HEK293 (cell line): Measurements from ENCODE around the gene LRRC49.

Experiments
- CTCF ChIP-seq: fragments of 450-650 bp; formaldehyde crosslinking; IDR thresholded peaks from 2 replicates; pipeline ENCODE4 v1.5.1; 2016; ENCODE audit warnings: missing biosample characterization, missing genetic modification characterization
- FEZF1 ChIP-seq: fragments of 450-650 bp; formaldehyde crosslinking; IDR thresholded peaks from 2 replicates; pipeline ENCODE4 v1.5.1; 2016; ENCODE audit warnings: missing biosample characterization, missing genetic modification characterization
- GLIS1 ChIP-seq: fragments of 450-650 bp; formaldehyde crosslinking; IDR thresholded peaks from 2 replicates; pipeline ENCODE4 v1.5.1; 2016; ENCODE audit warnings: missing biosample characterization, missing genetic modification characterization
- KLF10 ChIP-seq: fragments of 450-650 bp; IDR thresholded peaks from 2 replicates; pipeline ENCODE4 v1.5.1; 2018; ENCODE audit warnings: missing biosample characterization, mild to moderate bottlenecking, missing genetic modification characterization
- KLF17 ChIP-seq: fragments of 450-650 bp; formaldehyde crosslinking; IDR thresholded peaks from 2 replicates; pipeline ENCODE4 v1.5.1; 2016; ENCODE audit warnings: missing biosample characterization, missing genetic modification characterization
- OSR2 ChIP-seq: fragments of 450-650 bp; formaldehyde crosslinking; IDR thresholded peaks from 2 replicates; pipeline ENCODE4 v1.5.1; 2016; ENCODE audit warnings: missing biosample characterization, missing genetic modification characterization
- PRDM1 ChIP-seq: fragments of 450-650 bp; formaldehyde crosslinking; IDR thresholded peaks from 2 replicates; pipeline ENCODE4; 2016; ENCODE audit warnings: missing biosample characterization, missing genetic modification characterization
- PRDM6 ChIP-seq: fragments of 450-650 bp; formaldehyde crosslinking; IDR thresholded peaks from 2 replicates; pipeline ENCODE4 v1.5.1; 2017; ENCODE audit warnings: missing biosample characterization, missing genetic modification characterization
- RBAK ChIP-seq: fragments of 450-650 bp; formaldehyde crosslinking; IDR thresholded peaks from 2 replicates; pipeline ENCODE4 v1.5.1; 2016; ENCODE audit warnings: missing biosample characterization, missing genetic modification characterization
- SETDB1 ChIP-seq: IDR thresholded peaks from one replicate; pipeline ENCODE4 v1.6.1; 2017; ENCODE audit warnings: mild to moderate bottlenecking, low read length, moderate library complexity, mixed read lengths; ENCODE audit not compliant: insufficient read length
- ZFHX2 ChIP-seq: fragments of 450-650 bp; formaldehyde crosslinking; conservative IDR thresholded peaks from 2 replicates; pipeline ENCODE4 v1.5.1; 2016; ENCODE audit warnings: missing biosample characterization, missing genetic modification characterization
- ZFP69B ChIP-seq: fragments of 450-650 bp; formaldehyde crosslinking; IDR thresholded peaks from 2 replicates; pipeline ENCODE4 v1.5.1; 2016; ENCODE audit warnings: missing biosample characterization, missing genetic modification characterization
- ZIC2 ChIP-seq: fragments of 450-650 bp; formaldehyde crosslinking; IDR thresholded peaks from 2 replicates; pipeline ENCODE4 v1.5.1; 2016; ENCODE audit warnings: missing biosample characterization, missing genetic modification characterization
- ZNF132 ChIP-seq: fragments of 450-650 bp; formaldehyde crosslinking; IDR thresholded peaks from 2 replicates; pipeline ENCODE4 v1.5.1; 2017; ENCODE audit warnings: missing biosample characterization, missing genetic modification characterization, borderline replicate concordance
- ZNF155 ChIP-seq: fragments of 450-650 bp; formaldehyde crosslinking; IDR thresholded peaks from 2 replicates; pipeline ENCODE4 v1.5.1; 2016; ENCODE audit warnings: missing biosample characterization, missing genetic modification characterization
- ZNF16 ChIP-seq: fragments of 450-650 bp; formaldehyde crosslinking; IDR thresholded peaks from 2 replicates; pipeline ENCODE4 v1.5.1; 2016; ENCODE audit warnings: low read depth, missing biosample characterization, missing genetic modification characterization
- ZNF2 ChIP-seq: fragments of 450-650 bp; formaldehyde crosslinking; IDR thresholded peaks from 2 replicates; pipeline ENCODE4 v1.5.1; 2016; ENCODE audit warnings: missing biosample characterization, missing genetic modification characterization
- ZNF292 ChIP-seq: fragments of 450-650 bp; formaldehyde crosslinking; IDR thresholded peaks from 2 replicates; pipeline ENCODE4 v1.5.1; 2016; ENCODE audit warnings: low read depth, missing biosample characterization, missing genetic modification characterization, borderline replicate concordance
- ZNF302 ChIP-seq: fragments of 450-650 bp; formaldehyde crosslinking; IDR thresholded peaks from 2 replicates; pipeline ENCODE4 v1.5.1; 2016; ENCODE audit warnings: missing biosample characterization, missing genetic modification characterization, low read depth
- ZNF391 ChIP-seq: fragments of 450-650 bp; formaldehyde crosslinking; IDR thresholded peaks from 2 replicates; pipeline ENCODE4 v1.5.1; 2016; ENCODE audit warnings: low read depth, missing biosample characterization, missing genetic modification characterization, borderline replicate concordance
- ZNF394 ChIP-seq: fragments of 450-650 bp; formaldehyde crosslinking; IDR thresholded peaks from 2 replicates; pipeline ENCODE4 v1.5.1; 2016; ENCODE audit warnings: missing biosample characterization, missing genetic modification characterization, mild to moderate bottlenecking, moderate library complexity, borderline replicate concordance
- ZNF48 ChIP-seq: fragments of 450-650 bp; formaldehyde crosslinking; IDR thresholded peaks from 2 replicates; pipeline ENCODE4 v1.5.1; 2016; ENCODE audit warnings: missing biosample characterization, missing genetic modification characterization
- ZNF501 ChIP-seq: fragments of 450-650 bp; formaldehyde crosslinking; IDR thresholded peaks from 2 replicates; pipeline ENCODE4 v1.5.1; 2016; ENCODE audit warnings: missing biosample characterization, missing genetic modification characterization
- ZNF623 ChIP-seq: fragments of 450-650 bp; formaldehyde crosslinking; IDR thresholded peaks from 2 replicates; pipeline ENCODE4 v1.5.1; 2016; ENCODE audit warnings: missing biosample characterization, missing genetic modification characterization
- ZNF624 ChIP-seq: fragments of 450-650 bp; formaldehyde crosslinking; IDR thresholded peaks from 2 replicates; pipeline ENCODE4 v1.5.1; 2017; ENCODE audit warnings: missing biosample characterization, missing genetic modification characterization
- ZNF677 ChIP-seq: fragments of 450-650 bp; IDR thresholded peaks from 2 replicates; pipeline ENCODE4 v1.5.0; 2018; ENCODE audit warnings: missing biosample characterization, mild to moderate bottlenecking, missing genetic modification characterization, moderate library complexity
- ZNF776 ChIP-seq: fragments of 450-650 bp; formaldehyde crosslinking; IDR thresholded peaks from 2 replicates; pipeline ENCODE4 v1.5.0; 2017; ENCODE audit warnings: missing biosample characterization, missing genetic modification characterization, borderline replicate concordance
- ZNF785 ChIP-seq: fragments of 450-650 bp; formaldehyde crosslinking; IDR thresholded peaks from 2 replicates; pipeline ENCODE4 v1.5.1; 2016; ENCODE audit warnings: missing biosample characterization, missing genetic modification characterization
- ZSCAN18 ChIP-seq: fragments of 450-650 bp; formaldehyde crosslinking; IDR thresholded peaks from 2 replicates; pipeline ENCODE4 v1.5.1; 2016; ENCODE audit warnings: missing biosample characterization, missing genetic modification characterization
- ZSCAN30 ChIP-seq: fragments of 450-650 bp; IDR thresholded peaks from 2 replicates; pipeline ENCODE4 v1.5.1; 2018; ENCODE audit warnings: missing biosample characterization, mild to moderate bottlenecking, missing genetic modification characterization, moderate library complexity
- ZXDB ChIP-seq: fragments of 450-650 bp; formaldehyde crosslinking; IDR thresholded peaks from 2 replicates; pipeline ENCODE4 v1.5.1; 2016; ENCODE audit warnings: missing biosample characterization, missing genetic modification characterization
- TF ChIP-seq, protein P1 (sequence below): fragments of 450-650 bp; formaldehyde crosslinking; IDR thresholded peaks from 2 replicates; pipeline ENCODE4 v1.5.1; 2016; ENCODE audit warnings: missing biosample characterization, missing genetic modification characterization

LRRC49 gene

GRCh38 chr15:71079208-71080044 is 186.8 kb downstream of the LRRC49 start (continued):
- TF ChIP-seq ZNF391 (tag by site-specific recombination) = no peak
- TF ChIP-seq PRDM6 = peak; percentile 84
- no peak for TF ChIP-seq ZNF2 (tag by site-specific recombination)
- no peak for TF ChIP-seq ZNF132 (tag by site-specific recombination)
- TF ChIP-seq ZNF776 (tag by site-specific recombination) = no peak
- peak; percentile 13; the same call in 1 of the 2 replicates for TF ChIP-seq ZSCAN30 (tag by site-specific recombination)
- TF ChIP-seq ZNF155 = no peak
- TF ChIP-seq ZNF623 (tag by site-specific recombination) = no peak
- TF ChIP-seq ZNF48 = no peak
- TF ChIP-seq ZFHX2 (tag by site-specific recombination) = peak; percentile 55
- peak; percentile 91 for TF ChIP-seq FEZF1 (tag by site-specific recombination)
- no peak for TF ChIP-seq ZNF785 (tag by site-specific recombination)
- no peak for TF ChIP-seq SETDB1
- TF ChIP-seq GLIS1 (tag by site-specific recombination) = peak; percentile 78
- TF ChIP-seq PRDM1 (tag by site-specific recombination) = no peak
- TF ChIP-seq ZNF292 (tag by site-specific recombination) = no peak
- no peak for TF ChIP-seq ZNF677 (tag by site-specific recombination)
- no peak for TF ChIP-seq ZNF302
- TF ChIP-seq ZIC2 (tag by site-specific recombination) = peak; percentile 67; the same call in 1 of the 2 replicates
- TF ChIP-seq, protein P1, sequence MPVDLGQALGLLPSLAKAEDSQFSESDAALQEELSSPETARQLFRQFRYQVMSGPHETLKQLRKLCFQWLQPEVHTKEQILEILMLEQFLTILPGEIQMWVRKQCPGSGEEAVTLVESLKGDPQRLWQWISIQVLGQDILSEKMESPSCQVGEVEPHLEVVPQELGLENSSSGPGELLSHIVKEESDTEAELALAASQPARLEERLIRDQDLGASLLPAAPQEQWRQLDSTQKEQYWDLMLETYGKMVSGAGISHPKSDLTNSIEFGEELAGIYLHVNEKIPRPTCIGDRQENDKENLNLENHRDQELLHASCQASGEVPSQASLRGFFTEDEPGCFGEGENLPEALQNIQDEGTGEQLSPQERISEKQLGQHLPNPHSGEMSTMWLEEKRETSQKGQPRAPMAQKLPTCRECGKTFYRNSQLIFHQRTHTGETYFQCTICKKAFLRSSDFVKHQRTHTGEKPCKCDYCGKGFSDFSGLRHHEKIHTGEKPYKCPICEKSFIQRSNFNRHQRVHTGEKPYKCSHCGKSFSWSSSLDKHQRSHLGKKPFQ (tag by site-specific recombination) = peak; percentile 69
- TF ChIP-seq OSR2 (tag by site-specific recombination) = peak; percentile 51; the same call in 1 of the 2 replicates
- TF ChIP-seq ZNF16 (tag by site-specific recombination) = no peak
- peak; percentile 25; the same call in 1 of the 2 replicates for TF ChIP-seq ZXDB (tag by site-specific recombination)
- no peak for TF ChIP-seq ZNF624 (tag by site-specific recombination)
- no peak for TF ChIP-seq ZSCAN18 (tag by site-specific recombination)
- no peak for TF ChIP-seq KLF17 (tag by site-specific recombination)
- TF ChIP-seq ZNF501 (tag by site-specific recombination) = no peak
- TF ChIP-seq RBAK (tag by site-specific recombination) = no peak
- TF ChIP-seq KLF10 (tag by site-specific recombination) = no peak
- no peak for TF ChIP-seq ZFP69B (tag by site-specific recombination)
- TF ChIP-seq CTCF (tag by site-specific recombination) = no peak
- no peak for TF ChIP-seq ZNF394
